Thoracic aorta (tissue), 2 donors: Measurements from ENCODE around the gene ZNF782. TPM values are rescaled to one million over a fixed set of nuclear protein-coding genes. Genes with fewer than 3 reads are reported as not detected.

Experiments
- ATAC-seq: fragments of 150-250 bp; one replicate; pipeline ENCODE4 v1.8.0; 2017; ENCODE audit warnings: low read depth; ENCODE audit not compliant: insufficient number of reproducible peaks, low FRiP score
- DNase-seq: peaks from one replicate; pipeline ENCODE4 v3.0.0-alpha.2; 2020; ENCODE audit warnings: low spot score
- H3K27ac ChIP-seq, 2 donors: fragments of 200-600 bp; sonication (generic); 1 replicate in 1 of 2; 2 replicates in 1 of 2; pipeline ENCODE4 v1.5.1; 2016; ENCODE audit warnings: mild to moderate bottlenecking in 2 of 2, moderate library complexity in 2 of 2
- H3K27me3 ChIP-seq: fragments of 200-600 bp; sonication (generic); replicated peaks from 2 replicates; pipeline ENCODE4 v1.6.0; 2016; ENCODE audit warnings: mild to moderate bottlenecking; ENCODE audit not compliant: insufficient read depth
- H3K36me3 ChIP-seq: fragments of 200-600 bp; sonication (generic); one replicate; pipeline ENCODE4 v1.5.1; 2016
- H3K4me1 ChIP-seq, 2 donors: fragments of 200-600 bp; sonication (generic); 1 replicate in 1 of 2; 2 replicates in 1 of 2; pipeline versions ENCODE4 v1.5.1 to v1.6.0; 2016; ENCODE audit warnings: low read depth in 2 of 2, mild to moderate bottlenecking in 1 of 2; ENCODE audit not compliant: control insufficient read depth in 1 of 2
- H3K4me3 ChIP-seq: fragments of 200-600 bp; sonication (generic); 2 replicates; pipeline ENCODE4 v1.5.1; 2016; ENCODE audit warnings: mild to moderate bottlenecking
- H3K9me3 ChIP-seq: fragments of 200-600 bp; sonication (generic); 2 replicates; pipeline ENCODE4 v1.5.1; 2016
- CTCF ChIP-seq: fragments of 200-600 bp; sonication (generic); IDR thresholded peaks from one replicate; pipeline ENCODE4 v1.5.1; 2019; ENCODE audit warnings: antibody characterized with exemption
- total RNA-seq, 2 donors: library from RNA; depleted of rRNA; stranded (reverse); fragments of >200 nt; gene quantifications; one replicate each; pipeline versions ENCODE4 v1.1.0 to v1.2.3, GENCODE V29; 2016

ZNF782 gene
- total RNA-seq, 2 donors from 2014 or later: 11.1 to 22.4 TPM

GRCh38 chr9:96854651-96855273, 448 bp upstream of the ZNF782 start:
- H3K4me3 ChIP-seq: peak overlapping the region; percentile 87
- ATAC-seq: no peak
- H3K27me3 ChIP-seq: no peaks in the 10 kb centered on the region
- no peak for TF ChIP-seq CTCF
- DNase-seq: no peak
- peaks cover 20 to 31% of the 10 kb centered on the region in 2 donors for H3K4me1 ChIP-seq
- no peaks in the 10 kb centered on the region for H3K9me3 ChIP-seq
- peak overlapping the region in 1 of 2 donors; percentile 65 for H3K27ac ChIP-seq
- no peaks in the 10 kb centered on the region for H3K36me3 ChIP-seq

GRCh38 chr9:96852676-96853075, 1.6 kb downstream of the ZNF782 start:
- no peaks in the 10 kb centered on the region for H3K27me3 ChIP-seq
- no peak for TF ChIP-seq CTCF
- peaks cover 20 to 31% of the 10 kb centered on the region in 2 donors for H3K4me1 ChIP-seq
- no peak overlapping the region for H3K27ac ChIP-seq
- no peaks in the 10 kb centered on the region for H3K9me3 ChIP-seq
- ATAC-seq: no peak
- no peaks in the 10 kb centered on the region for H3K36me3 ChIP-seq
- no peak for DNase-seq
- H3K4me3 ChIP-seq: no peak overlapping the region

- Histone ChIP-seq H3K27ac (no peak overlapping the region), H3K4me1 (no peaks in the 10 kb centered on the region), H3K9me3 (no peaks in the 10 kb centered on the region), H3K36me3 (no peaks in the 10 kb centered on the region), H3K27me3 (no peaks in the 10 kb centered on the region), H3K4me3 (no peak overlapping the region)
- no peak for TF ChIP-seq CTCF
- DNase-seq: no peak
- ATAC-seq: no peak
Observed at GRCh38 chr9:96844040-96844439, 10.3 kb downstream of the ZNF782 start.

GRCh38 chr9:96818533-96818932, 35.8 kb downstream of the ZNF782 start:
- peak overlapping the region; percentile 18 for H3K4me3 ChIP-seq
- H3K9me3 ChIP-seq: peaks cover 92% of the 10 kb centered on the region
- no peak overlapping the region for H3K27ac ChIP-seq
- H3K27me3 ChIP-seq: no peaks in the 10 kb centered on the region
- H3K36me3 ChIP-seq: peaks cover 46% of the 10 kb centered on the region
- no peaks in the 10 kb centered on the region for H3K4me1 ChIP-seq
- DNase-seq (no peak), ATAC-seq (no peak)
- TF ChIP-seq CTCF: no peak

- Histone ChIP-seq H3K9me3 (peaks cover 92% of the 10 kb centered on the region), H3K4me1 (no peaks in the 10 kb centered on the region), H3K27ac (no peak overlapping the region), H3K4me3 (peak overlapping the region; percentile 18), H3K36me3 (peaks cover 41% of the 10 kb centered on the region), H3K27me3 (no peaks in the 10 kb centered on the region)
- DNase-seq: no peak
- ATAC-seq: no peak
- no peak for TF ChIP-seq CTCF
Observed at GRCh38 chr9:96817973-96818372, 36.3 kb downstream of the ZNF782 start.
